HepG2 (cell line): ENCODE measurements around the gene BCAS1.

Experiments used
- HNRNPH1 ChIP-seq: fragments of 200-400 bp; formaldehyde crosslinking; optimal IDR thresholded peaks from 2 replicates; pipeline ENCODE3; 2017; ENCODE audit warnings: mild to moderate bottlenecking, low read depth, low read length
- NR2C2 ChIP-seq: sonication (generic); formaldehyde crosslinking; IDR thresholded peaks from 2 replicates; pipeline ENCODE4 v1.4.0; 2020; ENCODE audit warnings: missing genetic modification reagents, mild to moderate bottlenecking, moderate library complexity, borderline replicate concordance
- ZNF121 ChIP-seq: sonication (generic); formaldehyde crosslinking; IDR thresholded peaks from 2 replicates; pipeline ENCODE4 v1.5.0; 2020; ENCODE audit warnings: mild to moderate bottlenecking, missing genetic modification reagents
- TF ChIP-seq, protein P1 (sequence below): sonication (generic); formaldehyde crosslinking; IDR thresholded peaks from 2 replicates; pipeline ENCODE4 v1.4.0; 2020; ENCODE audit warnings: mild to moderate bottlenecking, missing genetic modification reagents, borderline replicate concordance
- TF ChIP-seq, protein P2 (sequence below): sonication (generic); formaldehyde crosslinking; IDR thresholded peaks from one replicate; pipeline ENCODE4 v1.5.1; 2020; ENCODE audit warnings: mild to moderate bottlenecking, missing genetic modification reagents; ENCODE audit errors: not compliant biosample characterization

DNA sequence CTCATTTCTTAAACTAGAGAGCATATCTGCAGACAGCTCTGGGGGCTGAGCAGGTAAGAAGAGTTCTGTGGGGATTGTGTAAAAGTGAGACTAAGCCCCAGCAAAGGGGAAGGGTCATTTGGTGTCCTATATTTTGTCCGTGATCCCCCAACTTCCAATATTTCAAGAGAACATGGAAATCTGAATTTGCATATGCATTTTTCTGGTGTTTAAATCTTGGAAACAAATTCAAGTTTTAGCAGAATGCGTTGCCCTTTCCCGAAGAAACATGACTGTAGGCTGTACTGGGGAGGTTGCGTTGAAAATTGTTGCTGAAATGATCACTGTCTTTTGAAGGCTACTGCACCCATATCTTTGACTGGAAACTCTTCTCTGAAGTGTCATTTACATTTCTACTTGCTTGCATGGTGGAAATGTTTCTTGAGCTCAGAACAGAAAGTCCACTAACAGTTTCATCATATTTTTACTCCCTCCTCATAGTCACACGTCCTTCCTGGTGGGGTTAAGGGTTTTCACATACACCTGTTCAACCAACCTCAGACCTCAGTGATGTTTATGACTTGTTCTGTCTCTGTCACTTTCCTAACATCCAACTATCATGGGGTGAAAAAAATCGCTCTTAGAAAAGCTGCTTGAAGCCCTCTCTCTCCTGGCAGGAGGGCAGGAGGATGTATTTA, 140.3 kb downstream of the BCAS1 start:
- TF ChIP-seq, protein P1, sequence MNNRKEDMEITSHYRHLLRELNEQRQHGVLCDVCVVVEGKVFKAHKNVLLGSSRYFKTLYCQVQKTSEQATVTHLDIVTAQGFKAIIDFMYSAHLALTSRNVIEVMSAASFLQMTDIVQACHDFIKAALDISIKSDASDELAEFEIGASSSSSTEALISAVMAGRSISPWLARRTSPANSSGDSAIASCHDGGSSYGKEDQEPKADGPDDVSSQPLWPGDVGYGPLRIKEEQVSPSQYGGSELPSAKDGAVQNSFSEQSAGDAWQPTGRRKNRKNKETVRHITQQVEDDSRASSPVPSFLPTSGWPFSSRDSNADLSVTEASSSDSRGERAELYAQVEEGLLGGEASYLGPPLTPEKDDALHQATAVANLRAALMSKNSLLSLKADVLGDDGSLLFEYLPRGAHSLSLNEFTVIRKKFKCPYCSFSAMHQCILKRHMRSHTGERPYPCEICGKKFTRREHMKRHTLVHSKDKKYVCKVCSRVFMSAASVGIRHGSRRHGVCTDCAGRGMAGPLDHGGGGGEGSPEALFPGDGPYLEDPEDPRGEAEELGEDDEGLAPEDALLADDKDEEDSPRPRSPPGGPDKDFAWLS (CRISPR knock-in tag): no peak
- TF ChIP-seq HNRNPH1 (no peak), ZNF121 (CRISPR knock-in tag) (no peak), NR2C2 (CRISPR knock-in tag) (no peak)
- TF ChIP-seq, protein P2, sequence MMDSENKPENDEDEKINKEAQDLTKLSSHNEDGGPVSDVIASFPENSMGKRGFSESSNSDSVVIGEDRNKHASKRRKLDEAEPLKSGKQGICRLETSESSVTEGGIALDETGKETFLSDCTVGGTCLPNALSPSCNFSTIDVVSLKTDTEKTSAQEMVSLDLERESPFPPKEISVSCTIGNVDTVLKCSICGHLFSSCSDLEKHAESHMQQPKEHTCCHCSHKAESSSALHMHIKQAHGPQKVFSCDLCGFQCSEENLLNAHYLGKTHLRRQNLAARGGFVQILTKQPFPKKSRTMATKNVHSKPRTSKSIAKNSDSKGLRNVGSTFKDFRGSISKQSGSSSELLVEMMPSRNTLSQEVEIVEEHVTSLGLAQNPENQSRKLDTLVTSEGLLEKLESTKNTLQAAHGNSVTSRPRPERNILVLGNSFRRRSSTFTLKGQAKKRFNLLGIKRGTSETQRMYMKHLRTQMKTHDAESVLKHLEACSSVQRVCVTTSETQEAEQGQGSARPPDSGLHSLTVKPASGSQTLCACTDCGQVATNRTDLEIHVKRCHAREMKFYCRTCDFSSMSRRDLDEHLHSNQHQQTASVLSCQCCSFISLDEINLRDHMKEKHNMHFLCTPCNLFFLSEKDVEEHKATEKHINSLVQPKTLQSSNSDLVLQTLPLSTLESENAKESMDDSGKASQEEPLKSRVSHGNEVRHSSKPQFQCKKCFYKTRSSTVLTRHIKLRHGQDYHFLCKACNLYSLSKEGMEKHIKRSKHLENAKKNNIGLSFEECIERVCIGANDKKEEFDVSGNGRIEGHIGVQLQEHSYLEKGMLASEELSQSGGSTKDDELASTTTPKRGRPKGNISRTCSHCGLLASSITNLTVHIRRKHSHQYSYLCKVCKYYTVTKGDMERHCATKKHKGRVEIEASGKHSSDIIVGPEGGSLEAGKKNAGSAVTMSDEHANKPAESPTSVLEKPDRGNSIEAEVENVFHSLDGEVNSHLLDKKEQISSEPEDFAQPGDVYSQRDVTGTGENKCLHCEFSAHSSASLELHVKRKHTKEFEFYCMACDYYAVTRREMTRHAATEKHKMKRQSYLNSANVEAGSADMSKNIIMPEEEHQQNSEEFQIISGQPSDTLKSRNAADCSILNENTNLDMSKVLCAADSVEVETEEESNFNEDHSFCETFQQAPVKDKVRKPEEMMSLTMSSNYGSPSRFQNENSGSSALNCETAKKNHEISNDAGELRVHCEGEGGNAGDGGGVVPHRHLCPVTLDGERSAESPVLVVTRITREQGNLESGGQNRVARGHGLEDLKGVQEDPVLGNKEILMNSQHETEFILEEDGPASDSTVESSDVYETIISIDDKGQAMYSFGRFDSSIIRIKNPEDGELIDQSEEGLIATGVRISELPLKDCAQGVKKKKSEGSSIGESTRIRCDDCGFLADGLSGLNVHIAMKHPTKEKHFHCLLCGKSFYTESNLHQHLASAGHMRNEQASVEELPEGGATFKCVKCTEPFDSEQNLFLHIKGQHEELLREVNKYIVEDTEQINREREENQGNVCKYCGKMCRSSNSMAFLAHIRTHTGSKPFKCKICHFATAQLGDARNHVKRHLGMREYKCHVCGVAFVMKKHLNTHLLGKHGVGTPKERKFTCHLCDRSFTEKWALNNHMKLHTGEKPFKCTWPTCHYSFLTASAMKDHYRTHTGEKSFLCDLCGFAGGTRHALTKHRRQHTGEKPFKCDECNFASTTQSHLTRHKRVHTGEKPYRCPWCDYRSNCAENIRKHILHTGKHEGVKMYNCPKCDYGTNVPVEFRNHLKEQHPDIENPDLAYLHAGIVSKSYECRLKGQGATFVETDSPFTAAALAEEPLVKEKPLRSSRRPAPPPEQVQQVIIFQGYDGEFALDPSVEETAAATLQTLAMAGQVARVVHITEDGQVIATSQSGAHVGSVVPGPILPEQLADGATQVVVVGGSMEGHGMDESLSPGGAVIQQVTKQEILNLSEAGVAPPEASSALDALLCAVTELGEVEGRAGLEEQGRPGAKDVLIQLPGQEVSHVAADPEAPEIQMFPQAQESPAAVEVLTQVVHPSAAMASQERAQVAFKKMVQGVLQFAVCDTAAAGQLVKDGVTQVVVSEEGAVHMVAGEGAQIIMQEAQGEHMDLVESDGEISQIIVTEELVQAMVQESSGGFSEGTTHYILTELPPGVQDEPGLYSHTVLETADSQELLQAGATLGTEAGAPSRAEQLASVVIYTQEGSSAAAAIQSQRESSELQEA (CRISPR knock-in tag): no peak
